Measurements from ENCODE around the gene TNNT2.

TNNT2 gene

GRCh38 chr1:201378804-201379203 is 1.3 kb upstream of the TNNT2 start:
- Histone ChIP-seq H4K20me1 (ENCODE audit: insufficient read depth) (no peaks in the 10 kb centered on the region), H3K9ac (no peak overlapping the region), H3K4me2 (no peak overlapping the region), H3K4me3 (IDR thresholded peaks at IDR 0.05; ENCODE audit: insufficient read depth, low read depth, low read length) (no peak overlapping the region), H3K27me3 (ENCODE audit: insufficient read depth, low read depth) (peaks cover 35% of the 10 kb centered on the region; the same call in 1 of the 2 replicates), H3K27ac (no peak overlapping the region), H3K79me2 (ENCODE audit: insufficient read depth, low read depth) (no peaks in the 10 kb centered on the region), H3K4me1 (ENCODE audit: low read depth, poor library complexity, severe bottlenecking) (no peaks in the 10 kb centered on the region), H3K36me3 (ENCODE audit: insufficient read depth) (no peaks in the 10 kb centered on the region), H2AFZ (ENCODE audit: low read depth) (no peak overlapping the region)
- TF ChIP-seq CTCF (conservative IDR thresholded peaks at IDR 0.05; ENCODE audit: low read depth, low read length), result no peak

DNA sequence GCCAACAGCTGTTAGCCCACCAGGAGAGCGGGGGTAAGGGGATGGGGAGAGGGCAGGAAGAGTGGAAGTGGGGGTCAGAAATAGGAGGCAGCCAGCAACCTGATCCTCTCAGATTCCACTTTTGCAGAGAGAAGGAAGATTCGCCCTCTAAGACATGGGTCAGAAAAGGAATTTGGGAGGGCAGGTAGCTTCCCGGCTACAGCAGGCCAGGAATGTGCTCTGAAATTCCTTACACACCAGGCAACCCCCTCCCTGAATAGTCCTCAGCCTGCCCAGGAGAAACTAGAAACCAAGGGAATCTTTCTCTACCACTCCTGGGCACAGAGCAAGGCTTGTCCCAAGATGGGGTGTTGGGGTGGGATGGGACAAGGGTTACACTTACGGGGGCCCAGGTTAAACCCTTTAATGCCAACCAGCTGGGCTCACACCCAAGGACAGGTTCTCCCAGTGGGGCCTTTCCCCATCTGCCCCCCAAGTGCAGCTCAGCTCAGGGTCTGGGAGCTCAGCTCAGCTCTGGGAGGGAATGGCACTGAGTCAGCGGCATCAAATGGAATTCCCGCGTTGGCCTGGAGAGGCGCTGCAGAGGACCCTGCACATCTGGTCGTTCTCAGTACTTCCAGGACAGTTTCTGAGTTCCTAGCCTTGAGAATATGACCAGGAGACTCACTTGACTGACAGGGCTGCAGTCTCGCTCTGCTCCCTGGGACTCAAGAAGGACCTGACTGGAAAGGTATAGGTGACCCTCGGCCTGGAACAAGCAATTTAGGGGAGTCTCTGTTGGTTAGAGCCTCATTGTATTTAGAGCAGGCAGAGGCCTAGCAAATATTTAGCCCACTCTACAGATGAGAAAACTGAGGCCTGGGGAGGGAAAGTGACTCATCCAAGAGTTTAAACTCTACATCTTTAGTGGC is 761 bp downstream of the TNNT2 start:
- no peaks in the 10 kb centered on the region for H3K79me2 ChIP-seq (ENCODE audit: insufficient read depth, low read depth)
- H3K27ac ChIP-seq, result no peak overlapping the region
- H2AFZ ChIP-seq (ENCODE audit: low read depth), result no peak overlapping the region
- no peak overlapping the region for H3K4me3 ChIP-seq (IDR thresholded peaks at IDR 0.05; ENCODE audit: insufficient read depth, low read depth, low read length)
- peaks cover 48% of the 10 kb centered on the region for H3K27me3 ChIP-seq (ENCODE audit: insufficient read depth, low read depth)
- H4K20me1 ChIP-seq (ENCODE audit: insufficient read depth), result no peaks in the 10 kb centered on the region
- H3K9ac ChIP-seq, result no peak overlapping the region
- no peak overlapping the region for H3K4me2 ChIP-seq
- TF ChIP-seq CTCF (conservative IDR thresholded peaks at IDR 0.05; ENCODE audit: low read depth, low read length), result peak; percentile 73
- H3K36me3 ChIP-seq (ENCODE audit: insufficient read depth), result no peaks in the 10 kb centered on the region
- no peaks in the 10 kb centered on the region for H3K4me1 ChIP-seq (ENCODE audit: low read depth, poor library complexity, severe bottlenecking)

- no peaks in the 10 kb centered on the region for H3K4me1 ChIP-seq (ENCODE audit: low read depth, poor library complexity, severe bottlenecking)
- no peak overlapping the region for H2AFZ ChIP-seq (ENCODE audit: low read depth)
- no peak overlapping the region for H3K27ac ChIP-seq
- H3K4me2 ChIP-seq, result no peak overlapping the region
- H3K27me3 ChIP-seq (ENCODE audit: insufficient read depth, low read depth), result peaks cover 52% of the 10 kb centered on the region
- no peaks in the 10 kb centered on the region for H4K20me1 ChIP-seq (ENCODE audit: insufficient read depth)
- no peaks in the 10 kb centered on the region for H3K36me3 ChIP-seq (ENCODE audit: insufficient read depth)
- TF ChIP-seq CTCF (conservative IDR thresholded peaks at IDR 0.05; ENCODE audit: low read depth, low read length), result no peak
- H3K79me2 ChIP-seq (ENCODE audit: insufficient read depth, low read depth), result no peaks in the 10 kb centered on the region
- H3K4me3 ChIP-seq (IDR thresholded peaks at IDR 0.05; ENCODE audit: insufficient read depth, low read depth, low read length), result no peak overlapping the region
- H3K9ac ChIP-seq, result no peak overlapping the region
Measured at GRCh38 chr1:201376107-201376463, 1.4 kb downstream of the TNNT2 start.

DNA sequence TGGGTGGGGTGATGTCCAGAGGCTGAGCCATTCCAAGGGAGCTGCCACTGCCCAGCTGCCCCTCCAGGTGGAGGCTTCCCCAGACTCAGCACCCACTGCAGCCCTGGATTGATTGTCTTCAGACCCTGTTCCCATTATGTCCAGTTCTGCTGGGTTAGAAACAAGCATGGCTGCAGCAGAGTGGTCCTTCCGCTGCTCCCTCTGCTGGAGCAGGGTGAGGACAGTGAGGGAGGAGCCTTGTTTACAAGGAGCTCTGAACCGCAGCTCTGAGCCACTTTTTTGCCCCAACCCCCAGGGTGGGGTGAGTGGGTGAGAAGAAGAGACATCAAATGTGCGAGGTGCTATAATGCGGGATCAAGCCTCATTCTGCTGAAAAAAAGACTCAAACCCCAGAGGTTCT is 2.3 kb downstream of the TNNT2 start:
- Histone ChIP-seq H4K20me1 (ENCODE audit: insufficient read depth) (no peaks in the 10 kb centered on the region), H3K79me2 (ENCODE audit: insufficient read depth, low read depth) (no peaks in the 10 kb centered on the region), H3K27ac (no peak overlapping the region), H3K36me3 (ENCODE audit: insufficient read depth) (no peaks in the 10 kb centered on the region), H3K27me3 (ENCODE audit: insufficient read depth, low read depth) (peaks cover 62% of the 10 kb centered on the region), H2AFZ (ENCODE audit: low read depth) (no peak overlapping the region), H3K4me3 (IDR thresholded peaks at IDR 0.05; ENCODE audit: insufficient read depth, low read depth, low read length) (no peak overlapping the region), H3K4me1 (ENCODE audit: low read depth, poor library complexity, severe bottlenecking) (no peaks in the 10 kb centered on the region), H3K4me2 (no peak overlapping the region), H3K9ac (no peak overlapping the region)
- no peak for TF ChIP-seq CTCF (conservative IDR thresholded peaks at IDR 0.05; ENCODE audit: low read depth, low read length)
